Activated naive CD8-positive, alpha-beta T cell treated with anti-CD3 and anti-CD28 coated beads for 36 hours (primary cell): ENCODE data around the gene BTBD6. TPM values are rescaled to one million over a fixed set of nuclear protein-coding genes. Genes with fewer than 3 reads are reported as not detected.
"Not testable (repeated sequence)": the region's sequence is repeated elsewhere in the genome, so short reads cannot be mapped to it uniquely, and the experiment has no call there.

Experiments used
- DNase-seq: peaks from one replicate; pipeline ENCODE4 v3.0.0; 2021
- H3K27ac Mint-ChIP-seq: one replicate; pipeline ENCODE4 v1.8.0; 2022; ENCODE audit warnings: mild to moderate bottlenecking, moderate library complexity, mixed read lengths
- H3K27me3 Mint-ChIP-seq: one replicate; pipeline ENCODE4 v1.8.0; 2022; ENCODE audit warnings: mild to moderate bottlenecking, mixed read lengths
- H3K36me3 Mint-ChIP-seq: one replicate; pipeline ENCODE4 v1.8.0; 2021; ENCODE audit warnings: mild to moderate bottlenecking, mixed read lengths
- H3K4me1 Mint-ChIP-seq: one replicate; pipeline ENCODE4 v1.8.0; 2021; ENCODE audit warnings: mixed read lengths
- H3K4me3 Mint-ChIP-seq: one replicate; pipeline ENCODE4 v1.8.0; 2022; ENCODE audit warnings: mild to moderate bottlenecking, moderate library complexity, mixed read lengths
- H3K9me3 Mint-ChIP-seq: one replicate; pipeline ENCODE4 v1.8.0; 2022; ENCODE audit warnings: mixed read lengths
- total RNA-seq, 2 experiments: library from RNA; stranded (reverse); gene quantifications; one replicate each; pipeline ENCODE4 v1.2.3, GENCODE V29; 2021

BTBD6 gene
- total RNA-seq, 2 experiments from 2014 or later, result 33.9 to 35.2 TPM

DNA sequence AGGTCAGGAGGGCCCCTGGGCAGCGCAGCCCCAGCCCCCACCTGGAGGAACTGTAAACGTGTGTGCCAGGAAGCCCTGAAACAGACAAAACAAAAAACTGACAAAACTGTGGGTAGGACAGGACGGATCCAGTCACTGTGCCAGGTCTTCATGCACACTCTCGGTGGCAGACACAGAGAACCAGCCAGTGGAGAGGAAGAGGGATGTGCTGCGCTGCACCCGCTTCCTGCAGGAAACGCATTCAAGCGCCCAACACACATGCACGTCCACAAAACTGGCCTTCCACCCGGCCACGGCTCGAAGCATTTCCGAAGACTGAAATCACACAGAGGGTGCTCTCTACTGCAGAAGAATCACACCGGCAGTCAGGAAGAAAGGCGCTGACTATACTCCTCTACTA is 35.6 kb downstream of the BTBD6 start:
- Mint-ChIP-seq H3K4me3 (peak overlapping the region; percentile 59), H3K27ac (peak overlapping the region; percentile 1)

GRCh38 chr14:105285174-105285573 is 36.8 kb downstream of the BTBD6 start:
- H3K4me1 Mint-ChIP-seq, result peaks cover 19% of the 10 kb centered on the region
- H3K4me3 Mint-ChIP-seq, result no peak overlapping the region
- no peaks in the 10 kb centered on the region for H3K27me3 Mint-ChIP-seq
- H3K36me3 Mint-ChIP-seq, result no peaks in the 10 kb centered on the region
- no peak for DNase-seq
- no peak overlapping the region for H3K27ac Mint-ChIP-seq
- no peaks in the 10 kb centered on the region for H3K9me3 Mint-ChIP-seq

More for the DNA sequence above, 35.6 kb downstream of the BTBD6 start:
- H3K4me1 Mint-ChIP-seq, result peaks cover 19% of the 10 kb centered on the region
- DNase-seq, result no peak
- no peaks in the 10 kb centered on the region for H3K36me3 Mint-ChIP-seq
- no peaks in the 10 kb centered on the region for H3K9me3 Mint-ChIP-seq
- H3K27me3 Mint-ChIP-seq, result no peaks in the 10 kb centered on the region

GRCh38 chr14:105286759-105287144 is 38.4 kb downstream of the BTBD6 start:
- Mint-ChIP-seq H3K36me3 (no peaks in the 10 kb centered on the region), H3K4me1 (peaks cover 27% of the 10 kb centered on the region), H3K4me3 (no peak overlapping the region), H3K9me3 (no peaks in the 10 kb centered on the region), H3K27ac (peak overlapping the region; percentile 8), H3K27me3 (no peaks in the 10 kb centered on the region)
- DNase-seq, result no peak

- Mint-ChIP-seq H3K4me1 (peaks cover 26% of the 10 kb centered on the region), H3K9me3 (no peaks in the 10 kb centered on the region), H3K36me3 (no peaks in the 10 kb centered on the region), H3K4me3 (no peak overlapping the region), H3K27me3 (no peaks in the 10 kb centered on the region), H3K27ac (no peak overlapping the region)
- DNase-seq, result no peak
These were observed 39.1 kb downstream of the BTBD6 start for GRCh38 chr14:105287249-105288102.

DNA sequence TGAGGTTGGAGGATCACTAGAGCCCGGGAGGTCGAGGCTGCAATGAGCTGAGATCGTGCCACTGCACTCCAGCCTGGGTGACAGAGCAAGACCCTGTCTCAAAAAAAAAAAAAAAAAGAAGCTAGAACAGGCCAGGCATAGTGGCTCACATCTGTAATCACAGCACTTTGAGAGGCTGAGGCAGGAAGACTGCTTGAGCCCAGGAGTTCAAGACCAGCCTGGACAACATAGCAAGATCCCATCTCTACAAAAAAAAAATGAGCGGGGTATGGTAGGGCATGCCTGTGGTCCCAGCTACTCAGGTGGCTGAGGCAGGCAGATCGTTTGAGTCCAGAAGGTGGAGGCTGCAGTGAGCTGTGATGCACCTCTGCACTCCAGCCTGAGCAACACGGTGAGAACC is 40.6 kb downstream of the BTBD6 start:
- not testable (repeated sequence) for H3K27me3 Mint-ChIP-seq, H3K27ac Mint-ChIP-seq, H3K36me3 Mint-ChIP-seq, H3K9me3 Mint-ChIP-seq, H3K4me3 Mint-ChIP-seq, DNase-seq
- H3K4me1 Mint-ChIP-seq, result peaks cover 34% of the 10 kb centered on the region

DNA sequence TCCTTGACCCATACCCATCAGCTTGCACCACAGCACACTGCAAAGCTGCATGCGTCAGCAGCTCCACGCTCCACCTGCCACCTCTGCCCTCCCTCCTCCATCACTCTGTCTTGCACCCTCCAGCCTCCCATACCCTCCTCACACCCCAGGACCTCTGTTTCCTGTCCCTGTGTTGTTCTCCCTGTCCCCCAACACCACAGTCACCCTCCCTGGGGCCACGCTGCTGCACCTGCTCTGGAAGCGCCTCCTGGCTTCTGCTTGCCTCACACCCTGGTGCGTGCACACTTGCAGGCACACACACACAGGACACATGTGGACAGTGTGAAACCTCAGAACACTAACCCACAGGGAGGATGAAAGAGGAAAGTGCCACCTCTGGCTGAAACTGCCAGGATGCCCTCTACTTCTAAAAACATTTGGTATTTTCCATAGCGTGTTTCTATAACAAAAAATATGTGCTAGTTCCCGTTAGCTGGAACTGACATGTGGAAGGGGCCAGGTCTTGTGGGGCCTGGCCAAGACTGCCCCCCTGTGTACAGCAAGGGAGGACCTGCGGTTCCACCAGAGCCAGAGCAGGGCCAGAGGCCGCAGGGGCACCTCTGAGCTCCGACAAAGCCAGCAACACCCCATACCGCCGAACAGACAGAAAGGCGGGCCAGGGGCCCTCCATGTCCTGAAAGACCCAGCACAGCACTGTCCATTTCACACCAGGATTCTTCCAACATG is 42.5 kb downstream of the BTBD6 start:
- Mint-ChIP-seq H3K9me3 (no peaks in the 10 kb centered on the region), H3K4me1 (peaks cover 38% of the 10 kb centered on the region), H3K27ac (no peak overlapping the region), H3K27me3 (no peaks in the 10 kb centered on the region), H3K4me3 (no peak overlapping the region), H3K36me3 (peaks cover 2% of the 10 kb centered on the region)
- DNase-seq, result no peak

DNA sequence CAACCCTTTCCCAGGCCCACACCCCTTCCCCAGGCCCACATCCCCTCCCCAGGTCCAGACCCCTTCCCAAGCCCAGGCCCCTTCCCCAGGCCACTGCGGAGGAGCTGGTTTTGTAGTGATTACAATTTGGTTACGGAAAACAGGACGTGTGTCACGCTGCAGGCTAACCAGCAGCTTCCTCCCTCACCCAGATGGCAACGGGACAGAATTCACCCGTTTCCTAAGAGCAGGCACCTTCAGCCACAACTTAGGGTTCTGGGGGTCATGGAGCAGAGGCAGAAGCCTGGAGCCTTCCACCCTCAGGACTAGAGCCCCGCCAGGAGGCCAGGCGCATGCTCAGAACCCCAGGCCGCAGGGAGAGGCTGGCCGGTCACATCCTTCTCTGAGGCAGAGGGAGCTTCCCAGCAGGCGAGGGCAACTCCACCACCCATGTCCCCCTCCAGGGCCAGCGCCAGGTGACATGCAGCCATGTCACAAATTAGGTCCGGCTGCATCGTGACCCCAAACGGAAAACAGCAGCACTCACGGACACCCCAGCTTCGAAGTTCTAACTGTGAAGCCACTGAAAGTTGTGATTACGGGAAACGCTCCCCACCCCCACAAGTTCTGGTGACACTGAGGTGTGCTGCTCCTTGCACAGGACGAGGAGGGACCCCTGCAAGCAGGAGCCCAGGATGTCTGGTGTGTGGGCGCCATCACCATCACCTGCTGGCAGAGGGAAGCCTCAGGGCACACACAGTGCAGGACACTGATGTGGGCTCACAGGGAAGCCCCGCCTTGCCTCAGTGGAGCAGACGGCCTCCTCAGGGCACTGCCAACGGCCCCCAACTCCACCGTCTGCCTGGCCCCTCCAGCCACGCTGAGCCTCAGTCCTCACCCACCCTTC is 44.7 kb downstream of the BTBD6 start:
- H3K9me3 Mint-ChIP-seq, result no peaks in the 10 kb centered on the region
- H3K27me3 Mint-ChIP-seq, result no peaks in the 10 kb centered on the region
- peak overlapping the region; percentile 86 for H3K27ac Mint-ChIP-seq
- peak overlapping the region; percentile 56 for H3K4me3 Mint-ChIP-seq
- DNase-seq, result peak; percentile 71
- peaks cover 2% of the 10 kb centered on the region for H3K36me3 Mint-ChIP-seq
- H3K4me1 Mint-ChIP-seq, result peaks cover 38% of the 10 kb centered on the region

- peak overlapping the region; percentile 87 for H3K27ac Mint-ChIP-seq
- no peaks in the 10 kb centered on the region for H3K27me3 Mint-ChIP-seq
- peak; percentile 77 for DNase-seq
- H3K9me3 Mint-ChIP-seq, result no peaks in the 10 kb centered on the region
- H3K4me3 Mint-ChIP-seq, result peak overlapping the region; percentile 56
- H3K4me1 Mint-ChIP-seq, result peaks cover 45% of the 10 kb centered on the region
- H3K36me3 Mint-ChIP-seq, result peaks cover 4% of the 10 kb centered on the region
These were observed 45.8 kb downstream of the BTBD6 start for GRCh38 chr14:105294142-105294597.

- DNase-seq, H3K27me3 Mint-ChIP-seq, H3K4me3 Mint-ChIP-seq, H3K9me3 Mint-ChIP-seq, H3K36me3 Mint-ChIP-seq, H3K27ac Mint-ChIP-seq: not testable (repeated sequence)
- H3K4me1 Mint-ChIP-seq, result peaks cover 41% of the 10 kb centered on the region
These were observed 49.0 kb downstream of the BTBD6 start for GRCh38 chr14:105297311-105297710.

- DNase-seq, result peak; percentile 42
- H3K4me1 Mint-ChIP-seq, result peaks cover 18% of the 10 kb centered on the region
- no peaks in the 10 kb centered on the region for H3K27me3 Mint-ChIP-seq
- peak overlapping the region; percentile 84 for H3K4me3 Mint-ChIP-seq
- H3K36me3 Mint-ChIP-seq, result peaks cover 5% of the 10 kb centered on the region
- H3K27ac Mint-ChIP-seq, result peak overlapping the region; percentile 81
- peaks cover 1% of the 10 kb centered on the region for H3K9me3 Mint-ChIP-seq
These were observed 51.6 kb downstream of the BTBD6 start for GRCh38 chr14:105299654-105300541.

Other genes with a start within 250 kb of the BTBD6 start
- 10 to 100 TPM; 89.7 to 89.8 TPM for gene CDCA4, start 227.4 kb upstream of the BTBD6 start, total RNA-seq
- gene GPR132, start 183.1 kb upstream of the BTBD6 start, total RNA-seq, result 10 to 100 TPM; 23.9 to 24.1 TPM
- gene JAG2, start 79.8 kb upstream of the BTBD6 start, total RNA-seq, result 1 to 10 TPM; 2.3 to 2.5 TPM
- gene NUDT14, start 67.2 kb upstream of the BTBD6 start, total RNA-seq, result 1 to 10 TPM; 8.6 to 9.1 TPM
- 10 to 100 TPM; 21.9 to 22.8 TPM for gene BRF1, start 52.5 kb downstream of the BTBD6 start, total RNA-seq
- 10 to 100 TPM; 21.1 to 22.2 TPM for gene PACS2, start 66.2 kb downstream of the BTBD6 start, total RNA-seq
- 1 to 10 TPM in 1 of 2 experiments, under 1 TPM in 1; 0.56 to 2.1 TPM for gene TEX22, start 150.0 kb downstream of the BTBD6 start, total RNA-seq
- 100 to 1,000 TPM; 148 to 149 TPM for gene MTA1, start 171.3 kb downstream of the BTBD6 start, total RNA-seq
- gene CRIP2, start 226.3 kb downstream of the BTBD6 start, total RNA-seq, result under 1 TPM; 0.16 to 0.41 TPM
- 10 to 100 TPM; 82.5 to 87.3 TPM for gene CRIP1, start 238.4 kb downstream of the BTBD6 start, total RNA-seq
- gene TEDC1, start 242.7 kb downstream of the BTBD6 start, total RNA-seq, result 10 to 100 TPM; 33.6 to 34.9 TPM